D341Med (cell line): ENCODE data around the gene RASL11B.

Source experiments
- DNase-seq: peaks from one replicate; pipeline ENCODE4 v3.0.0; 2012; ENCODE audit warnings: low spot score

The RASL11B gene

GRCh38 chr4:52915730-52916300 is 53.7 kb downstream of the RASL11B start:
- no peak for DNase-seq
